MCF 10A (cell line): ENCODE results near the gene TEX11. TPM values are rescaled to one million over a fixed set of nuclear protein-coding genes. Genes with fewer than 3 reads are reported as not detected.
A peak's percentile ranks its signal among the peaks of the same experiment; 100 is the strongest.

ENCODE experiments used
- BruUV-seq: library from RNA; stranded (reverse); fragments of 400-500 nt; replicated peaks from 2 replicates; lab custom pipeline; 2021; lab: Mats Ljungman, UMichigan
- CTCF ChIA-PET: fragments of 300-600 bp; sonication (Branson Sonifier 250); formaldehyde crosslinking; extraction: SDS; loops from one replicate; lab custom pipeline; 2021; ENCODE audit warnings: antibody characterized with exemption, inconsistent platforms; lab: Yijun Ruan, JAX
- POLR2A ChIA-PET: fragments of 300-600, 350-650 bp; sonication (Branson Sonifier 250); formaldehyde crosslinking; extraction: SDS; loops from one replicate; lab custom pipeline; 2020; ENCODE audit warnings: antibody characterized with exemption, inconsistent platforms; lab: Yijun Ruan, JAX
- DNase-seq: peaks from one replicate; pipeline ENCODE4 v3.0.0-alpha.2; 2018; ENCODE audit not compliant: unreplicated experiment
- H3K27ac Mint-ChIP-seq: one replicate; pipeline ENCODE4 v1.8.0; 2022; ENCODE audit warnings: mild to moderate bottlenecking, low read depth, mixed read lengths; ENCODE audit not compliant: unreplicated experiment
- H3K27me3 Mint-ChIP-seq: one replicate; pipeline ENCODE4 v1.8.0; 2022; ENCODE audit warnings: mixed read lengths; ENCODE audit not compliant: insufficient read depth, unreplicated experiment
- H3K36me3 Mint-ChIP-seq: one replicate; pipeline ENCODE4 v1.8.0; 2022; ENCODE audit warnings: mild to moderate bottlenecking, moderate library complexity, mixed read lengths; ENCODE audit not compliant: insufficient read depth, unreplicated experiment
- H3K4me1 Mint-ChIP-seq: one replicate; pipeline ENCODE4 v1.8.0; 2022; ENCODE audit warnings: mixed read lengths; ENCODE audit not compliant: insufficient read depth, unreplicated experiment
- H3K4me3 Mint-ChIP-seq: one replicate; pipeline ENCODE4 v1.8.0; 2022; ENCODE audit warnings: mild to moderate bottlenecking, moderate library complexity, mixed read lengths; ENCODE audit not compliant: unreplicated experiment
- H3K9me3 Mint-ChIP-seq: one replicate; pipeline ENCODE4 v1.8.0; 2022; ENCODE audit warnings: mixed read lengths; ENCODE audit not compliant: unreplicated experiment
- intact Hi-C: fragments of 100-400 bp; cut with micrococcal nuclease; formaldehyde crosslinking; loops from 2 replicates; pipeline ENCODE4 v1.14.1; 2022
- total RNA-seq: library from RNA; stranded (reverse); gene quantifications from 2 replicates; pipeline ENCODE4 v1.2.3, GENCODE V29; 2022
- TF ChIP-seq, protein P1 (sequence below): fragments of 200-600 bp; IDR thresholded peaks from one replicate; pipeline ENCODE4 v1.8.0; 2022; ENCODE audit warnings: antibody characterized with exemption, mild to moderate bottlenecking; ENCODE audit not compliant: unreplicated experiment

Gene TEX11
- total RNA-seq, 1 experiment from 2014 or later, result not detected

DNA sequence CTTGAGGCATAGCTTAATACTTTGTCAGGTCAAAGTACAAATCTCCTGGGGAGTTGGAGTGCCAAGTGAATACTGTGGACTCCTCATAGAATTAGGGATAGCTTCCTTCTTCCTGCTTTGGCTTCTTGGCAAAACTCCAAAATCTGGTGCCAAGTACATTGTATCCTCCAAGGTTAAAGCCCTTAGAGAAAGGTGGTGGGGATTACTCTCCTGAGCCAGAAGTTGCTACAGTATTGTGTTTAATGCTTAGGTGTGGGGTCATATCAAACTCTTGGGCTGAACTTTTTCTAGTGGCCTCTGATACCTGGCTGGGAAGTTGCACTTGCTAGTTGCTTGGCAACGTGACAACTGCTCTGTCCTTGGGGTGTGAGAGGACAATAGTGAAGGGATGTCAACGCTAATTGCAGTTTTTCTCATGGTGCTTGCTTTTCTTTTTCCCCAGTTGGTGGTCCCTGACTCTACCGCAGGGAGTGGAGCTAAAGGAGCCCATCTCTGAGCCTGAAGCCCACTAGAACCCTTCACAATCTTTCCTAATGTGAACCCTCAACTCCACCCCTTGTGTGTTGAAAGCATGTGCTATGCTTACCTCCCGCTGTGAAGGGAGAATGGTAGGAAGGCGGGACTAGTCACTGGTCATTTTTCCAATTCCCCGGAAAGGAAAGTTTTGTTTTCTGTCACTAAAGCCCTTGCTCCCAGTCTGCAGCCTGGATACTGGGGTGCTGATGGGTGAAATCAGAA is 428.4 kb downstream of the TEX11 start:
- CTCF ChIA-PET, result interaction anchor here (0.6 to 2.4 kb wide), 8 partner anchors 24 to 193 kb away, joined by 3 to 8 read pairs (median 3); no protein-coding TSS in a partner anchor
- no TSS peak for BruUV-seq
- POLR2A ChIA-PET, result interaction anchor here (0.7 to 3.1 kb wide), 3 partner anchors 11 to 74 kb away, joined by 3 to 18 read pairs (median 3); no protein-coding TSS in a partner anchor
- peaks cover 33% of the 10 kb centered on the region for H3K4me1 Mint-ChIP-seq
- TF ChIP-seq, protein P1, sequence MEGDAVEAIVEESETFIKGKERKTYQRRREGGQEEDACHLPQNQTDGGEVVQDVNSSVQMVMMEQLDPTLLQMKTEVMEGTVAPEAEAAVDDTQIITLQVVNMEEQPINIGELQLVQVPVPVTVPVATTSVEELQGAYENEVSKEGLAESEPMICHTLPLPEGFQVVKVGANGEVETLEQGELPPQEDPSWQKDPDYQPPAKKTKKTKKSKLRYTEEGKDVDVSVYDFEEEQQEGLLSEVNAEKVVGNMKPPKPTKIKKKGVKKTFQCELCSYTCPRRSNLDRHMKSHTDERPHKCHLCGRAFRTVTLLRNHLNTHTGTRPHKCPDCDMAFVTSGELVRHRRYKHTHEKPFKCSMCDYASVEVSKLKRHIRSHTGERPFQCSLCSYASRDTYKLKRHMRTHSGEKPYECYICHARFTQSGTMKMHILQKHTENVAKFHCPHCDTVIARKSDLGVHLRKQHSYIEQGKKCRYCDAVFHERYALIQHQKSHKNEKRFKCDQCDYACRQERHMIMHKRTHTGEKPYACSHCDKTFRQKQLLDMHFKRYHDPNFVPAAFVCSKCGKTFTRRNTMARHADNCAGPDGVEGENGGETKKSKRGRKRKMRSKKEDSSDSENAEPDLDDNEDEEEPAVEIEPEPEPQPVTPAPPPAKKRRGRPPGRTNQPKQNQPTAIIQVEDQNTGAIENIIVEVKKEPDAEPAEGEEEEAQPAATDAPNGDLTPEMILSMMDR, result no peak
- H3K4me3 Mint-ChIP-seq, result peak overlapping the region; percentile 11
- H3K9me3 Mint-ChIP-seq, result no peaks in the 10 kb centered on the region
- intact Hi-C loops, result no loop called here
- peak overlapping the region; percentile 63 for H3K27ac Mint-ChIP-seq
- peak; percentile 67 for DNase-seq
- no peaks in the 10 kb centered on the region for H3K36me3 Mint-ChIP-seq
- H3K27me3 Mint-ChIP-seq, result peaks cover 57% of the 10 kb centered on the region

DNA sequence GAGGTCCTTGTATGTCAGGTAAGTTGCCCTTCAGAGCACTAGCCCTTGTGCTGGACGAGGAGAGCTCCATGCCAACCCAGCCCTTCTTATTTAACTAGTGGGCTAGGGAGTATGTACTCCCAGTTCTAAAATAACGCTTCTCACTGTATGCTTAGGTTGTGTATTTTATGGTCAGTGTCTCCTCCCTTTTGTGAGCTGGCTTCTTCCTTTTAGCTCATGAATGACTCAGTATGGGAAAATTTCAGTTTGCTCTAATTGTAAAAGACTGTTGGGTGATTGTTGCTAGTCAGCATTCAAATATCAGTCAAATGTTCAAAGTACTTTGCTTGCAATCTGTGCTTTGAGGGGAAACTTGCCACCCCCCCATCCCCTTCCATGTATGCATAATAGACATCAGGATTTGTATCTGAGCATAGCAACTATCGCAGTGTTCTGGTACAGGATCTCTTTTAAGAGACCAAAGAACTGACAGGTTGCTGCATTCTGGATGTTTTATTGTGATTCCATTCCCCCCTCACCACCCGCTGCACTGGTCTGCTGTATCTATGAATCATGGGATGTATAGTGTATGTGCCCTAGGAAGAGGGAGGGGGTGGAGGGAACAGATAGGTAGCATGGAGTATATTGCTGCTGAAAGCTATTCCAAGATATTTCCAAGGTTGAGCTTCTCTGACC is 429.1 kb downstream of the TEX11 start:
- no TSS peak for BruUV-seq
- no peaks in the 10 kb centered on the region for H3K9me3 Mint-ChIP-seq
- TF ChIP-seq, protein P1, result no peak
- H3K27ac Mint-ChIP-seq, result no peak overlapping the region
- intact Hi-C loops, result no loop called here
- no peak overlapping the region for H3K4me3 Mint-ChIP-seq
- CTCF ChIA-PET, result interaction anchor here (0.6 to 2.4 kb wide), 10 partner anchors 24 to 194 kb away, joined by 3 to 8 read pairs (median 3); no protein-coding TSS in a partner anchor
- POLR2A ChIA-PET, result interaction anchor here (0.8 to 3.1 kb wide), 4 partner anchors 24 to 75 kb away, joined by 3 to 18 read pairs (median 3); no protein-coding TSS in a partner anchor
- H3K4me1 Mint-ChIP-seq, result peaks cover 33% of the 10 kb centered on the region
- H3K27me3 Mint-ChIP-seq, result peaks cover 54% of the 10 kb centered on the region
- DNase-seq, result peak; percentile 61
- H3K36me3 Mint-ChIP-seq, result no peaks in the 10 kb centered on the region

Other genes with a start within 250 kb of the TEX11 start
- gene SLC7A3, start 22.4 kb upstream of the TEX11 start, total RNA-seq, result not detected in 2 replicates
- gene SNX12, start 159.6 kb upstream of the TEX11 start, total RNA-seq, result 67.0 and 81.3 TPM in 2 replicates
- 6.4 and 7.7 TPM in 2 replicates for gene FOXO4, start 187.1 kb upstream of the TEX11 start, total RNA-seq
- not detected in 2 replicates for gene CXorf65, start 198.0 kb upstream of the TEX11 start, total RNA-seq
- gene IL2RG, start 202.9 kb upstream of the TEX11 start, total RNA-seq, result 1.5 TPM in 1 of 2 replicates, not detected in the other
- gene MED12, start 209.9 kb upstream of the TEX11 start, total RNA-seq, result 36.6 and 39.4 TPM in 2 replicates
- 0.42 and 0.44 TPM in 2 replicates for gene NLGN3, start 236.1 kb upstream of the TEX11 start, total RNA-seq